Stimulated activated CD4-positive, alpha-beta T cell treated with anti-CD3 and anti-CD28 coated beads, Interleukin-4, amount 100 ng/mL, for 1 hour (primary cell): Measurements from ENCODE around the gene TPST1.
"Not testable (repeated sequence)": the region's sequence is repeated elsewhere in the genome, so short reads cannot be mapped to it uniquely, and the experiment has no call there.

Experiments used
- DNase-seq: peaks from one replicate; pipeline ENCODE4 v3.0.0-alpha.2; 2020

Gene TPST1

DNA sequence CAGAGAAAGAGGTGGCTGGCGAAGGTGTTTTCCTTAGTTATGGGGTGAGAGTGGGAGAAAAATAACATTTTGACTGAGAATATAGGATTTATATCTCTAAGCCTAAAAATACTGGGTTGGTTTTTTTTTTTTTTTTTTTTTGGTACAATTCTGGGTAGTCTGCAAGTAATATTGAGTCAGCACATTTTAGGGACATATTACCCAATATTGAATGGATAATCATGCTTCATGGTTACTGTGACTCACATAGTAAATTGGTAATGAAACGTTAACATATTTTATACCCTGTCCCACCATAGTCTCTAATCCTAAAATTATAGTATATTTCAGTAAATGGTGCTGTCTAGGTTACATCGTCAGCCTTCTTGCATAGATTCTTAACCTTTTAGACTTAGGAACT, 91.4 kb downstream of the TPST1 start:
- DNase-seq: no peak

DNA sequence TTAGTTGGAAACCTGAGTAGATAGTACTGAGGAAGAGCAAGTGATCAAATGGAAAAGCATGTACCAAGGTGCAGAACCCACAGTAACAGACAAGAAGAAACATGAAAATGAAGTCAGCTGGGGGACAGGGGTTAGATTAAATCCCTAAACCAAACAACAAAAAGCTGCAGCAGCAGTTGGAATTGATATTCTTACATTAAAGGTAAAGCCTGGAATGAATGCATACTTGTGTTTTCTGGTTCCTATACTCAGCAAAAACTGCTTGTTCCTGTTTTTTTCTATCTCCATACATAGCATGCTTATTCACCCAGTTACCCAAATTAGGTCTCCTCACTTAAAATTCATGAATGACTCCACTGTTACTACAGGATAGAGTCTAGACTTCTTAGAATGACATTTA, 92.4 kb downstream of the TPST1 start:
- DNase-seq: no peak

DNA sequence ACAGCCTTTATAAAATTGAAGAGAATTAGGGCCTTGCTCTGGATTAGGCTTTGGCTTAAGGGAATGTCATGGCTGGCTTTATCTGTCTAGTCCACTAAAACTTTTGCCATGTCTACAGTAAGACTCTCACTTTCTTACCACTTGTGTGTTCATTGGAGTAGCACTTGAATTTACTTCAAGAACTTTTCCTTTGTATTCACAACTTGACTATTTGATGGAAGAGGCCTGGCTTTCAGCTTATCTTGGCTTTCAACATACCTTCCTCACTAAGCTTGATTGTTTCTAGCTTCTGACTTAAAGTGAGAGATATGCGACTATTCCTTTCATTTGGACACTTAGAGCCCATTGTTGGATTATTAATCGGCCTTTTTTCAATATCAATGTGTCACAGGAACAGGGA, 96.1 kb downstream of the TPST1 start:
- DNase-seq: no peak

DNA sequence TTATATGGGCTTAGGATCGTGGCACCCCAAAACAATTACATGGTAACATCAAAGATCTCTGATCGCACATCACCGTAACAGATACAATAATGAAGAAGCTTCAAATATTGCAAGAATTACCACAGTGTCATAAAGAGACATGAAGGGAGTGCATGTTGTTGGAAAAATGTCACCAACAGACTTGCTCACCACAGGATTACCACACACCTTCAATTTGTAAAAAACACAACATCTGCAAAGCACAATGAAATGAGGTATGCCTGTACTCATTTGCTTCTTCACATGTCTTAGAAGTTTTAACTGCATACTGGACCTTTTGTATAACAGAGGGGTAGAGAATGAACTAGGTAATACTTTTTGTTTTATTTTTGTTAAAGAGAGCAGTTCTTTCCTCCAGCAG, 96.6 kb downstream of the TPST1 start:
- DNase-seq: no peak

DNA sequence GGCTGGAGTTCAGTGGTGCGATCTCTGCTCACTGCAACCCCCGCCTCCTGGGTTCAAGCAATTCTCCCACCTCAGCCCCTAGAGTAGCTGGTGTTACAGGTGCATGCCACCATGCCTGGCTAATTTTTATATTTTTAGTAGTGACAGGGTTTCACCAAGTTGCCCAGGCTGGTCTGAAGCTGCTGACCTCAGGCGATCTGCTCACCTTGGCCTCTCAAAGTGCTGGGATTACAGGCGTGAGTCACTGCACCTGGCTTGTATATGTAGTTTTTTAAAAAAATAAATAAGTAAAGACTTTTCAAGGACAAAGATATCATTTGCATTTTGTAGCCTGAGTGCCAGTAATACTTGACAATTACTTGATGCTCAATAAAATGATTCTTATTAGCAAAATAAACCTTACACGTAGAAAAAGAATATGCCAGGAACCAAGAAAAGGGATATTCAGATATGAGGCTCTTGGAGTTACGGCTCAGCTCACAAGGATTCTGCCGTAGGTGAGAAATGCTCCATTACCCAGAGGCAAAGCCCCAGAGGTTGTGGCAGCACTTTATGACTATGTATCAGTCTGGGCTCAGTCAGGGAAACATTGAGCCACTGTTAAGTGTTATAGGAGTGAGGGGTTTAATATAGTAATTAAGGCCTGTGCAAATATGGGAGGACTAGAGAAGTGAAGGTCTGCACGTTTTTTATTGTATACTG, 98.5 kb downstream of the TPST1 start:
- DNase-seq: no peak

DNA sequence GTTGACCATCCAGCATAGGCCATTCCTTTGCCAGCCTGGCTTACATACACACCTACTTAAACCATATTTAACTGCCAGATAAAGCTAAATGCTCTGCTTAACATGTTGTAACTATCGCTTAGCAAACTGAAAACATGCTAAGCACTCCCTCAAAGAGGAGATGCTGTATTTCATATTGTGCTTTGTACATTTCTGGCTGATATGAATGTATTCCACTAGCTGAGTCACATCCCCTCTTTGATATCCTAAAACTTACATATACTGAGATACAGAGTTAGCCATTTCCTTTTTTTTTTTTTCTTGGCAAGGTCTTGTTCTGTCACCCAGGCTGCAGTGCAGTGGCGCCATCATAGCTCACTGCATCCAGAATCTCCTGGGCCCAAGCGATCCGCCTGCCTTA, 99.4 kb downstream of the TPST1 start:
- no peak for DNase-seq

DNA sequence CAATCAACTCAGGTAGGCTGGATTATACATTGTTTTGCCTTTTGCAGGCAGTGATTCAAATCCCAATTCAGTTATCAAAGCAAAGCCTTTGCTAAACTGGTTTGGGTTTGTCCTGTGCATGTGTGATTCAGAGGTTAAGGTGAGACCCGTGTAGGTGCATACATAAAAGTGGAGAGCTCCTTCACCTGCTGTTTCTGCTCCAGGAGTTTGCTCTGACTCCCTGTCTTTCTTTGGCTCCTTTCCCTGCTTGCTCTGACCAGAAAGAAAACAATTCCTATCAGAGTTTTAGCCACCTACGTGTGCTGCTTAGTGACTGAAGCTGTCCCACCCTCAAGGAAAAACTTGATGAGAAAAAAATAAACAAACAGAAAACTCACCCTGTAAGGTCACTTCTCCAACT, 101.1 kb downstream of the TPST1 start:
- no peak for DNase-seq

DNA sequence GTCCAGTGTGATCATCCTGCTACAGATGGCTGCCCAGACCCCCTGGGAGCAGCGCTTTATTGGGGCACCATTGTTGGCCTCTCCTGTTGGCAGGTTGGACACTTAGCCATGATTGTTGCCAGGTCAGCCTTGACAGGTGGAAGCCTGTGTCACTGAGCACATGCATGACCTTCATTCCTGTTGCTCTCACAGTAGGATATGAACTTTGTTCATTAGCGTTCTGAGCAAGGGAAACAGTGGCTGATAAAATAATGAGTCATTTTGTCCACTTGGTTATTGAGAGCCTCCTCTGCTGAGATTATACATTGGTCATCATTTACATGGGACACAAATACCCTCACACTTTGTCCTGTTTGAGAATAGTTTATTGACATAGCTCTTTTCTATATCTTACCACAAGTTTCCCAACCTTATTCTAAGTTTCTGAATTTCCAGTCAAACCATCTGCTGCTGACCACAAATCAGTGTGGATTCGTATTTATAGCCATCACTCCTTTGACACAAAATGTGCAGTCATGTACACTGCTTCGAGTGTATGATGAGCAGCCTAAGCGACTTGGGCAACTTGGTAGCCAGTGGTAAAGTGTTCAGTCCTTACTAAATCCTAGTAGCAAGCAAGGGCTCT, 102.6 kb downstream of the TPST1 start:
- no peak for DNase-seq

DNA sequence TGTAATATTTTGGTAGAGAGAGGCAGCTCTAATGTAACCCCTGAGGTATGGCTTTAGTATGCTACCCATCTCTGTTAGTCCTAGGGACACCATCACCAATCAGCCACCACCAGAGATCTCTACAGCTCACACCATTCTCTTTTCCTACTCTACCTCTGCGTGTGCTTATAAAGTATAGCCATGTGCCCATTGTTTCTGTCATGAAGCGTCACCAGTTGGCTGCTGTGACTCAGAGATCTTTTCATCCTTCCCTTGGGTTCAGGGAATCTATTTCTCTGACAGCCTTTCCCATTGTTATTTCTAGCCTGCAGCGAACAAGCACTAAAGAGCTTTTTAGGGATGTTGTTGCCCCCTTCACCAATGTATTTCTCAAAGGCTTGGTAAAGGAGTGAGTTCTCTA, 103.3 kb downstream of the TPST1 start:
- DNase-seq: no peak

DNA sequence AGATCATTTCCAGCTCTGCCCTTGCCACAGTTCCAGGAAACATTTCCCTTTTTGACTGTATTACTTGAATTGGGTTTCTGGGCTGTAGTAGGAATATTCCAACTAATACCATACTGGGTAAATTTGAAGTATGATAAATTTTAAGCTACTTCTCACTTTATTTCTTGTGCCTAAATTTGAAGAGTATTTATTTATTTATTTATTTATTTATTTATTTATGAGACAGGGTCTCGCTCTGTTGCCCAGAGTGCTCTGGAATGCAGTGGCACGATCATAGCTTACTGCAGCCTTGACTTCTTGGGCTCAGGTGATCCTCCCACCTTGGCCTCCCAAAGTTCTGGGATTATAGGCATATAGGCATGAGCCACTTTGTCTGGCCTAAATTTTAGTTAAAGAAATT, 105.5 kb downstream of the TPST1 start:
- no peak for DNase-seq

DNA sequence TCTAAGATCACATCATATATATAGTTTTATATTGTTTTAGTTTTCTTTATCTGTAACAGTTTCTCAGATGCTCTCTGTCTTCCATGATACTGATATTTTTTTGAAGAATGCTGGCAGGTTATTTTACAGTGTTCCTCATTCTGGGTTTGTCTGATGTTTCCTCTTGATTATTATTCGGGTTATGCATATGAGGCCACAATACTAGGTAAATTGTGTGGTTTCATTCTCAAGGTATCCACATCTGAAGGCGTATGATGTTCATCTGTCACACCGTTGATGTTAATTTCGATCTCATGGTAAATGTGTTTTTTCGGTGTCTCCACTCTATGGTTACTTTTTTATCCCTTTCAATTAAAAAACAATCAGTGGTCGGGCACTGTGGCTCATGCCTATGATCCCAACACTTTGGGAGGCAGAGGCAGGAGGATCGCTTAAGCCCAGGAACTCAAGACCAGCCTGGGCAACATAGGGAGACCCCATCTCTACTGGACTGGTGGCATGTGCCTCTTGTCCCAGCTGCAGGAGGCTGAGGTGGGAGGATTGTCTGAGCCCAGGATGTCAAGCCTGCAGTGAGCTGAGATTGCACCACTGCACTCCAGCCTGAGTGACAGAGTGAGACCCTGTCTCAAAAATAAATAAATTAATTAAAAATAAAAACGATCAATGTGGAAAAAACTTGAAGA, 108.9 kb downstream of the TPST1 start:
- DNase-seq: no peak

DNA sequence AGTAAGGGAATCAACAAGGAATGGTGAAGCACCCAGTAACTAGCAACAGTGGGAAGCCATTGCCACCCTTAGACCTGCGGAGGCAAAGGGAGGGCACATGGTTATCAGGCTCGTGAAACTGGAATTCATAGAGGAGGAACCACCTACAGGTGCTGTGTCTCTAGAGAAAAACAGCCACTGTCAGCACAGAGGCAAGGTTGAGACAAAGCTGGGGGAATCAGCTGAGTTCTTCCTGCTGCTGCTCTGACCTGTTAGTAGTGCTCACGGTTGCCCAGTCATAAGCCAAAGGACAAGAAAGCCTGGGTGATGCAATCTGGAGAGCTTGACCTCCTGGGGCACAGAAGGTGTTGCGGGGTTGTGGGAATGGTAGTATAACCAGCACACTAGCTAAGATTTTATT, 110.1 kb downstream of the TPST1 start:
- DNase-seq: no peak

DNA sequence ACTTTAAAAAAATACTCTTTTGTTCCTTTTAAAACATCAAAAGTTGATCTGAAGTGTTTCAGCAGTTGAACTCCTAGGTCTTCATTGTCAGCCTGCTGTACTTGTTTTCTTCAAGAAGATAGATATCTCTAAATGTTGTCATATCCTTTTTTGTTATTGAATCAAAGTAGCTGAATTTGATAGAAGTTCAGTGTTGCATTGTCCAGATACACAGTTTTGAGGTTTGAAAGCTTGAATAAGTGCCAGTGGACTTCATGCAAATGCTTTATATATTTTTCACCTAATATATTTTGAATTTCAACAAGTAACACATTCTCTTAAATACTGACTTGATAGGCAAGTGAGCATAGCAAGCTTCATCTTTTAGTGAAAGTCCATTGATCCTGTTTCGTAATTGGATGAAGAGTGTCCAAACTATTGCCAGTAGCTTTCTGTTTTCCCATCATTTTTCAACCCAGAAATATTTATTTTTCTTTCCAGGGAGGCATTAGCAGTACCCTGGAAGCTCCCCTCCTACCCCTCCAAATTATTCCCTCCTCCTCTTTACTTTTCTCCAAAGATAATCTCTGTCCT, 114.4 kb downstream of the TPST1 start:
- DNase-seq: no peak

DNA sequence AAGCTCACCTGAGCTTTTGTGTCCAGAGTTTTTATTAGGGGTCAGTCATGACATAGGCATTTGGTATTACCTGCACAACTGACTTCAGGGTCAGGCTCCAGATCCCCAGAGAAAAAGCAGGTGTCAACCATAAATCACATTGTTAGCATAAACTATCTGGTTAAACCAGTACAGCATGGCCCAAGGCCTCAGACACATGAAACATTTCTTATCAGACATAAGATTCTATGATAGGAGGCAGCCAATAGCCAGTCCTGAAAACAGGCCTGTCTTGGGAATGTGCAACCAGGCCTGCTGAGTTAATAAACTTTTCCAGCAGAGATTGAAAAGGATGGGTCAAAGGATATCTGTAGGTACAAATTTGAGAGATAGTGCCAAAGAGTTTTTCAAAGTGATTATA, 116.1 kb downstream of the TPST1 start:
- no peak for DNase-seq

DNA sequence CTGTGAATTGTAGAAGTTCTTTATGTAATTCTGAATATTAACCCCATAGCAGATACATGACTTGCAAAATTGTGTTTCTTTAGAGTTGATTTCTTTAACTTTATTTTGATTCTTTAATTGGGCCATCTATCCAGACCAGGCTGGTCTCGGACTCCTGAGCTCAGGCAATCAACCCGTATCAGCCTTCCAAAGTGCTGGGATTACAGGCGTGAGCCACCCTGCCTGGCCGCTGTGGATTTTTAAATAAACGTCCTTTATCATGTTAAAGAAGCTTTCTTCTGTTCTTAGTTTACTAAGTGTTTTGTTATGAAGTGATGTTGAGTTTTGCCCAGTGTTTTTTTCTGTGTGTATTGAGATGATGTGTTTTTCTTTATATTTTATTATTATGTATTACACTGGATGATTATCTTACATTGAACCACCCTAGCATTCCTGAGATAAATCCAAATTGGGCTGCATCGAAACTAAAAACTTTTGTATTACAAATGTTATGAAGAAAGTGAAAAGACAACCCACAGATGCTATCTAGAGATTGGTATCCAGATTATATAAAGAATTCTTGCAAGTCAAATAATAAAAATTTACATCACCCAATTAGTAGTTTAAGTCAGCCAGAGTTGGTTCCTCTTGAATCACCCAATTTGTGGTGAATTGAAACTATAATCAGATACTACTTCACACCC, 118.1 kb downstream of the TPST1 start:
- DNase-seq: no peak

DNA sequence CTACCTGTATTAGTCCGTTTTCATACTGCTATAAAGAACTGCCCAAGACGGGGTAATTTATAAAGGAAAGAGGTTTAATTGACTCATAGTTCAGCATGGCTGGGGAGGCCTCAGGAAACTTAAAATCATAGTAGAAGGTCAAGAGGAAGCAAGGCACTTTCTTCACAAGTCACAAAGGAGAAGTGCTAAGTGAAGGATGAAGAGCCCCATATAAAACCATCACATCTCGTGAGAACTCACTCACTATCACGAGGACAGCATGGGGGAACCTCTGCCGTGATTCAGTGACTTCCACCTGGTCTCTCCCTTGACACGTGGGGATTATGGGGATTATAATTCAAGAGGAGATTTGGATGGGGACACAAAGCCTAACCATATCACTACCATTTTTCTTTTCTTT, 119.9 kb downstream of the TPST1 start:
- not testable (repeated sequence) for DNase-seq

DNA sequence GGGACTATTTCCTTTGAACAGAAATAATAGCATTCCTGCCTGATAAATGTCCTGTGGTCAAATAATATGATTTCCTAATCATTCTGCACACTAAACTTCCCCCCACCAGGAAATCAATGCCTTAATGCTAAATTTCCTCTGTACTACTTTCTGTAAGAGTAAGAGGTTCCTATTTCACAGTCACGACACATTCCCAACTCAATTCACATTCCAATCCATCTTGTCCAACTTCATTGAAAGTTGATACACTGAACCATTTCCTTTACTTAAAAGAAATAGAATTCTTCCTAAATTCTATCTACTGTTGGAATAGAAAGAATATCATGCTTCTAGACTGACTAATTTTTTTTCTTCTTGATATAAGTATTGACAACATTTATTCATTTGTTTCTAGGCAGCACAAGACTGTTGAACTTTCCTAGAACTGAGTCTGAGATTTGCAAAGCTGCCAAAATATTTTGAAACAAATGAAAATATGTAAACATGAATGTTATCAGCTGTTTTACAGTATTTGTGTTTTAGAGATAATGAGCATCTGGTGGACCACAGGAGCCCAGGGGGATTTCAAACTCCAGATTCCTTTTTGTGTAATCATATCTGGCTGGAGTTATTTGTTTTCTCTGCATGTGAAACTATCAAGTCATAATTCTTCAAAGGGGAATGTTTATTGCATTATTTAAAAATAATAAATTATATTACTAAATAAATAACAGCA, 121.5 kb downstream of the TPST1 start:
- DNase-seq: no peak

DNA sequence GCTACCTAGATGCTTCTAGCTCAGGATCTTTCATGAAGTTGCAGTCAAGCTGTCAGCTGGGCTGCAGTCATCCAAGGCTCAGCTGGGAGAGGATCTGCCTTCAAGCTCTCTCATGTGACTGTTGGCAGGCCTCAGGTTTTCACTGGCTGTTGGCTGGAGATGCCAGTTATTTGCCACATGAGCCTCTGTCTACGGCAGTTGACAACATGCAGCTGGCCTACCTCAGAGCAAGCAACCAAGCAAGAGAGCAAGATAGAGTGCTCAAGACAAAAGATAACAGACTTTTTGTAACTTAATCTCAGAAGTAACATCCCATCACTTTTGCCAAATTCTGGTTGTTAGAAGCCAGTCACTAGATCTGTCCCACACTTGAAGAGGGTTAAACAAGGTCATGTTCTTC, 125.8 kb downstream of the TPST1 start:
- DNase-seq: no peak

DNA sequence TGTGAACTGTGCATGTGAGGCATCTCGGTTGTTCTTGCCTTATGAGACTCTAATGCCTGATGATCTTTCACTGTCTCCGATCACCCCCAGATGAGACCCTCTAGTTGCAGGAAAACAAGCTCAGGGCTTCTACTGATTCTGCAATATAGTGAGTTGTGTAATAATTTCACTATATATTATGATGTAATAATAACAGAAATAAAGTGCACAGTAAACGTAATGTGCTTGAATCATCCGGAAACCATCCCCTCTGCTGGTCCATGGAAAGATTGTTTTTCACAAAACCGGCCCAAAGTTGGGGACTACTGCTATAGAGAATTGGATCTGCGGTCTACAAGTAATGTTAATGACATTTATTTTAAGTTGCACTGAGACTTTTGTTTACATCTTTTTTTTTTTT, 126.7 kb downstream of the TPST1 start:
- DNase-seq: no peak

DNA sequence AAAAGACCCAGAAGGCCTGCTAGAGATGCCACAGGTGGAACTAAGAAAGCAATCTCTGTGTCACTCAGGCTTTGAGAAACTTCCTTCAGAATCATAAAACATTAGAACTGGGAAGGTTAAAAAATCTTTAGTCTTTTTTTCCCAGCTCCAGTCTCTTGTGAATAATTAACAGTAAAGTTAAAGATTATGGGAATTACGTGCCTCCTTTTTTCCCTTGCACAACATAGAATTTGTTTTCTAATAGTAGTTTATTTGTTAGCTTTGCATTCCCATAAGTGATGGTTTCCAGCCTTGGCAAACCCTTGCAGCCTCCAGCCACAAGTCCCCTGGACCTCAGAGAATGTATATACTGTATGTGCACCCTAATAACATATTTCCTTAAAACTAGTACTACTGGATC, 128.3 kb downstream of the TPST1 start:
- DNase-seq: no peak

DNA sequence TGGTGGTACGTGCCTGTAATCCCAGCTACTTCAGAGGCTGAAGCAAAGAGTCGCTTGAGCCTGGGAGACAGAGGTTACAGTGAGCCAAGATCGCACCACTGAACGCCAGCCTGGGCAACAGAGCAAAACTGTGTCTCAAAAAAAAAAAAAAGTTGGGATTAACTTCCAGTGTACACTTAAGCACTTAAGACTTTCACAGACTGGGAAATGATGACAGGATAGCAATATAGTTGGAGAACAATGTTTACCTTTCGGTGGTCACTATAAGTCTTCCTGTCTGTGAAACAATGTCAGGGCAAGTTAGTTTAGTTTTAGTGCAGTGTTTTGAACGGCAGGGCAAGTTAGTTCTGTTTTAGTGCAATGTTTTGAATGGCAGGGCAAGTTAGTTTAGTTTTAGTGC, 130.2 kb downstream of the TPST1 start:
- no peak for DNase-seq

DNA sequence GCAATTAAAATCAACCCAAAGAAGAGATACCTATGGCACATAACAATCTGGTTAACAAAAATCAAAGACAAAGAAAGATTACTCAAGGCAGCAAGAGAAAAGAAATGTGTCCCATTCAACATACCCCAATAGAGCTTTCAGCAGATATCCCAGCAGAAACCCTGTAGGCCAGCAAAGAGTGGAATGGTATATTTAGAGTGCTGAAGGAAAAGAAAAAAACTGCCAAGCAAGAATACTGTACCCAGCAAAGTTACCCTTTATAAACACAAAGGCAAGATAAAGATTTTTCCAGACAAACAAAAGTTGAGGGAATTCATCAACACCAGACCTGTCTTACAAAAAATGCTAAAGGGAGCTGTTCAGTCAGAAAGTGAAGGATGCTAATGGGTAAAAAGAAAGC, 131.6 kb downstream of the TPST1 start:
- no peak for DNase-seq

DNA sequence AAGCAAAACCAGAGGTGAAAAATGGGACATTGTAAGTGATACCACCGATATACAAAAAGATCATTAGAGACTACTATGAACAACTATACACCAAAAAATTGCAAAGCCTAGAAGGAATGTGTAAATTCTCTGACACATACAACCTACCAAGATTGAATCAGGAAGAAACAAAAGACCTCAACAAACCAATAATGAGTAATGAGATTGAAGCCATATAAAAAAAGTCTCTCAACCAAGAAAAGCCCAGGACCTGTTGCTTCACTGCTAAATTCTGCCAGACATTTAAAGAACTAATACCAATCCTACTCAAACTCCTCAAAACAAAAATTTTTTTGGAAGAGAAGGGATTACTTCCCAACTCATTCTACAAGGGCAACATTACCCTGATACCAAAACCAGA, 134.0 kb downstream of the TPST1 start:
- no peak for DNase-seq
